Neural crest cell (in vitro differentiated cells): ENCODE results near the gene GRP. TPM values are rescaled to one million over a fixed set of nuclear protein-coding genes. Genes with fewer than 3 reads are reported as not detected.
"Not testable (repeated sequence)": the region's sequence is repeated elsewhere in the genome, so short reads cannot be mapped to it uniquely, and the experiment has no call there.

Experiments
- DNase-seq: peaks from one replicate; pipeline ENCODE4 v3.0.0; 2021; ENCODE audit warnings: low read depth, mixed read lengths, low spot score
- H3K27ac Mint-ChIP-seq: one replicate; pipeline ENCODE4 v1.8.0; 2021; ENCODE audit warnings: mild to moderate bottlenecking, mixed read lengths; ENCODE audit not compliant: unreplicated experiment
- H3K27me3 Mint-ChIP-seq: 2 replicates; pipeline ENCODE4 v1.8.0; 2021; ENCODE audit warnings: low read depth, mild to moderate bottlenecking, mixed read lengths
- H3K36me3 Mint-ChIP-seq: 2 replicates; pipeline ENCODE4 v1.8.0; 2021; ENCODE audit warnings: low read depth, mild to moderate bottlenecking, mixed read lengths
- H3K4me1 Mint-ChIP-seq: 2 replicates; pipeline ENCODE4 v1.8.0; 2021; ENCODE audit warnings: mixed read lengths
- H3K4me3 Mint-ChIP-seq: one replicate; pipeline ENCODE4 v1.8.0; 2021; ENCODE audit warnings: mild to moderate bottlenecking, mixed read lengths
- H3K9me3 Mint-ChIP-seq: 2 replicates; pipeline ENCODE4 v1.8.0; 2021; ENCODE audit warnings: mixed read lengths
- total RNA-seq: library from RNA; stranded (reverse); gene quantifications from 2 replicates; pipeline ENCODE4 v1.2.1, GENCODE V29; 2021
- TF ChIP-seq, protein P1 (sequence below): fragments of 200-600 bp; sonication (generic); conservative IDR thresholded peaks from 2 replicates; pipeline ENCODE4 v1.5.0; 2021; ENCODE audit warnings: antibody characterized with exemption, mild to moderate bottlenecking

Gene GRP
- total RNA-seq, 1 donor from 2014 or later = not detected

DNA sequence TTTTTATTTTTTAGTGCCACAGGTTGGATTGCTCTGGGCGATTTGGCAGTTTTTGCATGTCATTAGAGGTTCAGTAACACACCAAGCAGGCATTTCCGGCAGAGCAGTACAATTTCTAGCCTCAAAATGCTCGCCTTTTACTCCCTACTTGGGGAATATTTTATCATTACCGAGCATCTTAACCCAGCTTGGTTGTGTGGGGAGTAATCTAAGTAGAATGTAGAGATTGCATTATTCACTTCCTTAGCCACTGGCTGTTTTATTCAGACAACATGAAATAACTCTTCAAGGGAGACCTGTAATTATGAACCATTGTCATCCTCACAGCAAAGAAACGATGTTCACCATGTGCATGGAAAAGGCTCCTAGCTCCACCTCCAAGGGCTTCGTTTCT is 13.1 kb downstream of the GRP start:
- Mint-ChIP-seq H3K27me3 (peaks cover 65% of the 10 kb centered on the region), H3K9me3 (peaks cover 2% of the 10 kb centered on the region), H3K27ac (no peak overlapping the region), H3K4me1 (no peaks in the 10 kb centered on the region), H3K36me3 (no peaks in the 10 kb centered on the region), H3K4me3 (no peak overlapping the region)
- TF ChIP-seq, protein P1, sequence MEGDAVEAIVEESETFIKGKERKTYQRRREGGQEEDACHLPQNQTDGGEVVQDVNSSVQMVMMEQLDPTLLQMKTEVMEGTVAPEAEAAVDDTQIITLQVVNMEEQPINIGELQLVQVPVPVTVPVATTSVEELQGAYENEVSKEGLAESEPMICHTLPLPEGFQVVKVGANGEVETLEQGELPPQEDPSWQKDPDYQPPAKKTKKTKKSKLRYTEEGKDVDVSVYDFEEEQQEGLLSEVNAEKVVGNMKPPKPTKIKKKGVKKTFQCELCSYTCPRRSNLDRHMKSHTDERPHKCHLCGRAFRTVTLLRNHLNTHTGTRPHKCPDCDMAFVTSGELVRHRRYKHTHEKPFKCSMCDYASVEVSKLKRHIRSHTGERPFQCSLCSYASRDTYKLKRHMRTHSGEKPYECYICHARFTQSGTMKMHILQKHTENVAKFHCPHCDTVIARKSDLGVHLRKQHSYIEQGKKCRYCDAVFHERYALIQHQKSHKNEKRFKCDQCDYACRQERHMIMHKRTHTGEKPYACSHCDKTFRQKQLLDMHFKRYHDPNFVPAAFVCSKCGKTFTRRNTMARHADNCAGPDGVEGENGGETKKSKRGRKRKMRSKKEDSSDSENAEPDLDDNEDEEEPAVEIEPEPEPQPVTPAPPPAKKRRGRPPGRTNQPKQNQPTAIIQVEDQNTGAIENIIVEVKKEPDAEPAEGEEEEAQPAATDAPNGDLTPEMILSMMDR = no peak
- DNase-seq = no peak

DNA sequence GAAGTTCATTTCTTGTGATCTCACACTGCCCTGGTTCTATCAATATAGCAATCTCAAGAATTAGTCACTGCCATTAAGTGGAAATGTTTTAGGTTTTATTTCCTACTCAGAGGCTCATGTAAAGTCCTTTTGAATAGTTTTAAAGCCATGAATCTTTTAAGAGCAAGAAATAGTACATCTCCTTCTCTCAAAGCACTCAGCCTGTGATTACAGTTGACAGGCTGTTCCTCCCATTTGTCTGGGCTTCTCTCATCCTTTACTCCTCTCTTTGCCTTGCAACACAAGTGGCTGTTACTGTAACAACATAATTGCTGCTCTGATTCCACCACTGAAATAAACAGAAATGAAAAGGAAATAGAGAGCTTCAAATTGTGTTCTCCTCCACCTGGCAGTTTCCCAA is 18.4 kb downstream of the GRP start:
- TF ChIP-seq, protein P1 = no peak
- H3K4me1 Mint-ChIP-seq = no peaks in the 10 kb centered on the region
- peaks cover 68% of the 10 kb centered on the region for H3K27me3 Mint-ChIP-seq
- no peak overlapping the region for H3K27ac Mint-ChIP-seq
- no peak for DNase-seq
- peaks cover 2% of the 10 kb centered on the region for H3K9me3 Mint-ChIP-seq
- no peaks in the 10 kb centered on the region for H3K36me3 Mint-ChIP-seq
- no peak overlapping the region for H3K4me3 Mint-ChIP-seq

DNA sequence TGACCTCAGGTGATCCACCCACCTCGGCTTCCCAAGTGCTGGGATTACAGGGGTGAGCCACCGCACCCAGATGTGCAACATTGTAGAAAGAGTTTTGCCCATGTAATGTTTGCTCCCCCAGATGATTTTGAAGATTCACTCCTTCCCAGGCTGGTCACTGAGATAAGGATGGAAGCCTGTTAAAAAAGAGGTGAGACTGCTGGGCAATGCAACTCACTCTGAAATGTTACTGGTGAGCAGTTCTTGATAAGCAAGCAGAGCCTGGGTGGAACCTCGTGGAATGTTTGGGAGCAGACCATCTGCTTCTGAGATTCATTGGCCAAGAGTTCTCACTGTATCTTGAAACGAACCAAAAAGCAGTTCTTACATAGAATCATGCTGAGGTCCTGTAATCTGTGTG is 19.7 kb downstream of the GRP start:
- DNase-seq = no peak
- Mint-ChIP-seq H3K4me3 (no peak overlapping the region), H3K9me3 (peaks cover 2% of the 10 kb centered on the region), H3K36me3 (no peaks in the 10 kb centered on the region), H3K4me1 (no peaks in the 10 kb centered on the region), H3K27ac (no peak overlapping the region), H3K27me3 (peaks cover 80% of the 10 kb centered on the region)
- TF ChIP-seq, protein P1 = no peak

DNA sequence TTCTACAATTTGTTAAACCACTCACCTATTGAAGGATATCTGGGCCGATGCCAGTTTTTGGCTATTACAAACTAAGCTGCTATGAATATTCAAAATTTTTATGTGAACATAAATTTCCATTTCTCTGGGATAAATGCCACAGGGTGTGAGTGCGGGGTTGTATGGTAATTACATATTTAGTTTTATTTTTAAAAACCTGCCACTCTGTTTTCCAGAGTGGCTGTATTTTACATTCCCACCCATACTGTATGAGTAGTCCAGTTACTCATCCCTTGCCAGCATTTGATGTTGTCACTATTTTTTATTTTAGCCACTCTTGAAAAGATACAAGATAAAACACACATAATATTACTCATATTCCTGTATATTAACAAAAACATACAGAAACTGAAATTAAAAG is 22.9 kb downstream of the GRP start:
- Mint-ChIP-seq H3K9me3 (no peaks in the 10 kb centered on the region), H3K27me3 (peaks cover 94% of the 10 kb centered on the region), H3K27ac (no peak overlapping the region), H3K4me3 (no peak overlapping the region), H3K36me3 (no peaks in the 10 kb centered on the region), H3K4me1 (no peaks in the 10 kb centered on the region)
- no peak for DNase-seq
- TF ChIP-seq, protein P1 = no peak

DNA sequence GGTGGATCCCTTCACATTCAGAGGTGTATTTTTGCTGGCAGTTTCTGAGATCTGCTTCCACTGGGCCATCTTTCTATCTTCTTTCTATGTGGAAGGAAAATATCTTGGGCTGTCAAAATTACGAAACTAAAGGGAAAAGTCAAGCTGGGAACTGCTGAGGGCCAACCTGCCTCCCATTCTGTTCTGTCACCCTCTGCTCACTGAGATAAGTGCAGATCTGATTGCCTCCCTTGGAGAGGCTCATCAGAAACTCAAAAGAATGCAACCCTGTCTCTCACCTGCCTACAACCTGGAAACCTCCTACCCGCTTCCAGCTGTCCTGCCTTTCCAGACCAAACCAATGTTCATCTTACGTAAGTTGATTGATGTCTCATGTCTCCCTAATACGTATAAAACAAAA is 26.8 kb downstream of the GRP start:
- TF ChIP-seq, protein P1 = no peak
- H3K9me3 Mint-ChIP-seq = peaks cover 3% of the 10 kb centered on the region
- H3K4me3 Mint-ChIP-seq = no peak overlapping the region
- H3K27ac Mint-ChIP-seq = no peak overlapping the region
- H3K27me3 Mint-ChIP-seq = peaks cover 93% of the 10 kb centered on the region
- H3K36me3 Mint-ChIP-seq = peaks cover 2% of the 10 kb centered on the region
- DNase-seq = no peak
- H3K4me1 Mint-ChIP-seq = peaks cover 3% of the 10 kb centered on the region

DNA sequence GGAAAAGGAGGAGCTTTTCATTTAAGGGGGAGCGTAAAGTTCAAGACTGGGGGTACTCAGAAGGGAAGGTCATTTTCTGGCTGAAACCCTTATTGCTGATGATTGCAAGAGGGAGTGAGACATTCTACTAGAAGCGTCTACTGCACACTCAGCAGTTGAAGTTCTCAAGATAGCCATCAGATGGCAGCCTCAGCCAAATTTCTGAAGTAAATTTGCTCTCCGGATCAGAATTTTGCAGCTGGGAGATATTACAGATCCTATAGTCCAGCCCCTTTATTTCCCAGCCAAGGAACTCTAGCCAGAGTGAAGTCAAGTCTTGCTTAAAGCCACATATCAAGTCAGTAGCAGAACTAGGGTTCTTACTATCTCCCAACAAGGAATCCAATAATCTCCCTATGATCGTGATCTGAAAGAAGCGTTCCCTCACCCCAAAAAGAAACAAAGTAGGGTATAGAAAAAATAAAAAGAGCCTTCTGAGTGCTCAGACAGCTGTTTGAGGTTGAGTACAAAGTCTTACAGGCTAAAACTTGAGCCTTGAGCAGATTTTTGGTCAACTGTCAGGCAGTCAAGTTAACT is 29.3 kb downstream of the GRP start:
- no peak overlapping the region for H3K4me3 Mint-ChIP-seq
- peak; percentile 60 for DNase-seq
- H3K27ac Mint-ChIP-seq = no peak overlapping the region
- peaks cover 3% of the 10 kb centered on the region for H3K9me3 Mint-ChIP-seq
- H3K4me1 Mint-ChIP-seq = peaks cover 8% of the 10 kb centered on the region
- H3K27me3 Mint-ChIP-seq = peaks cover 89% of the 10 kb centered on the region
- TF ChIP-seq, protein P1 = peak; percentile 82
- H3K36me3 Mint-ChIP-seq = peaks cover 2% of the 10 kb centered on the region

DNA sequence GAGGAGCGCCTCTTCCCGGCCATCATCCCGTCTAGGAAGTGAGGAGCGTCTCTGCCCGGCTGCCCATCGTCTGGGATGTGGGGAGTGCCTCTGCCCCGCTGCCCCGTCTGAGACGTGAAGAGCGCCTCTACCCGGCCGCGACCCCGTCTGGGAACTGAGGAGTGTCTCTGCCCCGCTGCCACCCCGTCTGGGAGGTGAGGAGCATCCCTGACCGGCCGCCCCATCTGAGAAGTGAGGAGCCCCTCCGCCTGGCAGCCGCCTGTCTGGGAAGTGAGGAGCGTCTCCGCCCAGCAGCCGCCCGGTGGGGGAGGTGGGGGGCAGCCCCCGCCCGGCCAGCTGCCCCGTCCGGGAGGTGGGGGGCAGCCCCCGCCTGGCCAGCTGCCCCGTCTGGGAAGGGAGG is 35.5 kb downstream of the GRP start:
- H3K27me3 Mint-ChIP-seq = peaks cover 74% of the 10 kb centered on the region
- H3K36me3 Mint-ChIP-seq, H3K27ac Mint-ChIP-seq, H3K9me3 Mint-ChIP-seq, DNase-seq, H3K4me1 Mint-ChIP-seq, H3K4me3 Mint-ChIP-seq: not testable (repeated sequence)

DNA sequence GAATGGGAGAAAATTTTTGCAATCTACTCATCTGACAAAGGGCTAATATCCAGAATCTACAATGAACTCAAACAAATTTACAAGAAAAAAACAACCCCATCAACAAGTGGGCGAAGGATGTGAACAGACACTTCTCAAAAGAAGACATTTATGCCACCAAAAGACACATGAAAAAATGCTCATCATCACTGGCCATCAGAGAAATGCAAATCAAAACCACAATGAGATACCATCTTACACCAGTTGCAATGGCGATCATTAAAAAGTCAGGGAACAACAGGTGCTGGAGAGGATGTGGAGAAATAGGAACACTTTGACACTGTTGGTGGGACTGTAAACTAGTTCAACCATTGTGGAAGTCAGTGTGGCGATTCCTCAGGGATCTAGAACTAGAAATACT is 41.9 kb downstream of the GRP start:
- H3K9me3 Mint-ChIP-seq, H3K4me1 Mint-ChIP-seq, H3K4me3 Mint-ChIP-seq, DNase-seq, H3K27ac Mint-ChIP-seq, H3K36me3 Mint-ChIP-seq: not testable (repeated sequence)
- H3K27me3 Mint-ChIP-seq = peaks cover 99% of the 10 kb centered on the region
